ENCODE results near the gene ADAM12. TPM values are rescaled to one million over a fixed set of nuclear protein-coding genes. Genes with fewer than 3 reads are reported as not detected.
"Not testable (repeated sequence)": the region's sequence is repeated elsewhere in the genome, so short reads cannot be mapped to it uniquely, and the experiment has no call there.

Gene ADAM12
- total RNA-seq, 1 donor from 2014 or later: 82.4 TPM

- no peaks in the 10 kb centered on the region for H3K9me3 Mint-ChIP-seq
- no peak overlapping the region for H3K4me3 Mint-ChIP-seq
- peaks cover 16% of the 10 kb centered on the region for H3K36me3 Mint-ChIP-seq (ENCODE audit: low read depth)
- no peak for DNase-seq (ENCODE audit: low read depth, low spot score)
- TF ChIP-seq CTCF (conservative IDR thresholded peaks at IDR 0.05): no peak
- H3K27ac Mint-ChIP-seq (ENCODE audit: unreplicated experiment): no peak overlapping the region
- H3K27me3 Mint-ChIP-seq (ENCODE audit: low read depth): no peaks in the 10 kb centered on the region
- peaks cover 36% of the 10 kb centered on the region for H3K4me1 Mint-ChIP-seq
Measured at GRCh38 chr10:126057494-126057893, 330.8 kb downstream of the ADAM12 start.

- no peak for TF ChIP-seq CTCF (conservative IDR thresholded peaks at IDR 0.05)
- peaks cover 13% of the 10 kb centered on the region for H3K36me3 Mint-ChIP-seq (ENCODE audit: low read depth)
- H3K4me3 Mint-ChIP-seq: no peak overlapping the region
- no peak for DNase-seq (ENCODE audit: low read depth, low spot score)
- H3K9me3 Mint-ChIP-seq: no peaks in the 10 kb centered on the region
- H3K27ac Mint-ChIP-seq (ENCODE audit: unreplicated experiment): no peak overlapping the region
- peaks cover 11% of the 10 kb centered on the region for H3K4me1 Mint-ChIP-seq
- no peaks in the 10 kb centered on the region for H3K27me3 Mint-ChIP-seq (ENCODE audit: low read depth)
Measured at GRCh38 chr10:126054191-126054590, 334.1 kb downstream of the ADAM12 start.

- no peaks in the 10 kb centered on the region for H3K4me1 Mint-ChIP-seq
- H3K9me3 Mint-ChIP-seq: peaks cover 2% of the 10 kb centered on the region
- H3K36me3 Mint-ChIP-seq (ENCODE audit: low read depth): peaks cover 16% of the 10 kb centered on the region
- DNase-seq (ENCODE audit: low read depth, low spot score): no peak
- no peaks in the 10 kb centered on the region for H3K27me3 Mint-ChIP-seq (ENCODE audit: low read depth)
- TF ChIP-seq CTCF (conservative IDR thresholded peaks at IDR 0.05): no peak
- no peak overlapping the region for H3K4me3 Mint-ChIP-seq
- H3K27ac Mint-ChIP-seq (ENCODE audit: unreplicated experiment): no peak overlapping the region
Measured at GRCh38 chr10:126052171-126052570, 336.1 kb downstream of the ADAM12 start.

GRCh38 chr10:126049759-126050700, 338.2 kb downstream of the ADAM12 start:
- Mint-ChIP-seq H3K27ac (ENCODE audit: unreplicated experiment) (no peak overlapping the region), H3K27me3 (ENCODE audit: low read depth) (no peaks in the 10 kb centered on the region), H3K4me3 (no peak overlapping the region), H3K36me3 (ENCODE audit: low read depth) (peaks cover 10% of the 10 kb centered on the region), H3K4me1 (no peaks in the 10 kb centered on the region), H3K9me3 (peaks cover 2% of the 10 kb centered on the region)
- DNase-seq (ENCODE audit: low read depth, low spot score): no peak
- no peak for TF ChIP-seq CTCF (conservative IDR thresholded peaks at IDR 0.05)

GRCh38 chr10:126047749-126048148, 340.5 kb downstream of the ADAM12 start:
- not testable (repeated sequence) for H3K4me1 Mint-ChIP-seq; H3K4me3 Mint-ChIP-seq; H3K27me3 Mint-ChIP-seq (ENCODE audit: low read depth); H3K27ac Mint-ChIP-seq (ENCODE audit: unreplicated experiment); H3K9me3 Mint-ChIP-seq; H3K36me3 Mint-ChIP-seq (ENCODE audit: low read depth); DNase-seq (ENCODE audit: low read depth, low spot score)

- Mint-ChIP-seq H3K27me3 (ENCODE audit: low read depth) (no peaks in the 10 kb centered on the region), H3K27ac (ENCODE audit: unreplicated experiment) (no peak overlapping the region), H3K4me1 (peaks cover 8% of the 10 kb centered on the region), H3K36me3 (ENCODE audit: low read depth) (peaks cover 10% of the 10 kb centered on the region), H3K4me3 (no peak overlapping the region), H3K9me3 (peaks cover 2% of the 10 kb centered on the region)
- TF ChIP-seq CTCF (conservative IDR thresholded peaks at IDR 0.05): no peak
- DNase-seq (ENCODE audit: low read depth, low spot score): no peak
Measured at GRCh38 chr10:126046831-126047230, 341.4 kb downstream of the ADAM12 start.

All from neural crest cell (in vitro differentiated cells).